Endothelial cell of coronary artery (primary cell): ENCODE measurements around the gene BET1. TPM values are rescaled to one million over a fixed set of nuclear protein-coding genes. Genes with fewer than 3 reads are reported as not detected.

Experiments used
- total RNA-seq: library from RNA; depleted of rRNA; stranded (reverse); fragments of >200 nt; gene quantifications from 2 replicates; pipeline ENCODE4 v1.2.3, GENCODE V29; 2014

Gene BET1
- total RNA-seq = 22.6 and 23.8 TPM in 2 replicates

GRCh38 chr7:94004024-94004951 is at the start of gene BET1:
BET1 (minus strand) TSS chr7:94004355; CDS start chr7:94004216, 139 bp downstream.

Other genes with a start within 250 kb of the BET1 start
- 3.3 and 79.7 TPM in 2 replicates for gene TFPI2, start 113.6 kb downstream of the BET1 start, total RNA-seq
- not detected in 2 replicates for gene GNGT1, start 97.8 kb downstream of the BET1 start, total RNA-seq
- 104 and 146 TPM in 2 replicates for gene GNG11, start 82.6 kb downstream of the BET1 start, total RNA-seq